IMR-90 (cell line): Measurements from ENCODE around the gene RAB38. TPM values are rescaled to one million over a fixed set of nuclear protein-coding genes. Genes with fewer than 3 reads are reported as not detected.

ENCODE experiments used
- ATAC-seq: fragments of 200-7000 bp; cut with Tn5 transposase; 2 replicates; pipeline ENCODE4 v1.9.1; 2020; ENCODE audit warnings: low read depth, mild to moderate bottlenecking, moderate library complexity
- BruUV-seq: library from RNA; stranded (reverse); fragments of 400-500 nt; replicated peaks from 2 replicates; lab custom pipeline; 2021; lab: Mats Ljungman, UMichigan
- CTCF ChIA-PET: fragments of 300-600 bp; formaldehyde crosslinking; extraction: SDS; loops from one replicate; lab custom pipeline; 2021; ENCODE audit warnings: antibody characterized with exemption; lab: Yijun Ruan, JAX
- POLR2A ChIA-PET: fragments of 300-600 bp; sonication (Branson Sonifier 250); formaldehyde crosslinking; loops from one replicate; lab custom pipeline; 2022; ENCODE audit warnings: antibody characterized with exemption; ENCODE audit not compliant: unreplicated experiment; lab: Charles Lee
- DNase-seq: peaks from one replicate; pipeline ENCODE4 v3.0.0; 2013
- H2AFZ ChIP-seq: replicated peaks from 2 replicates; pipeline ENCODE3; 2013; ENCODE audit warnings: low read length, mild to moderate bottlenecking; ENCODE audit not compliant: poor library complexity
- H2AK5ac ChIP-seq: 2 replicates; pipeline ENCODE4 v1.6.1; 2013; ENCODE audit warnings: low read depth, low read length, inconsistent platforms
- H2AK9ac ChIP-seq: replicated peaks from 2 replicates; pipeline ENCODE3; 2013; ENCODE audit warnings: mild to moderate bottlenecking, low read depth, low read length, moderate library complexity; ENCODE audit not compliant: poor library complexity
- H2BK120ac ChIP-seq: 2 replicates; pipeline ENCODE4 v1.6.1; 2013; ENCODE audit warnings: low read depth, low read length, inconsistent platforms
- H2BK15ac ChIP-seq: 3 replicates; pipeline ENCODE4 v1.6.1; 2013; ENCODE audit warnings: low read depth, low read length, inconsistent platforms
- H2BK20ac ChIP-seq: 2 replicates; pipeline ENCODE4 v1.6.1; 2013; ENCODE audit warnings: low read depth, mild to moderate bottlenecking, inconsistent platforms, low read length, moderate library complexity
- H2BK5ac ChIP-seq: 2 replicates; pipeline ENCODE4 v1.6.1; 2013; ENCODE audit warnings: mild to moderate bottlenecking, low read depth, low read length, inconsistent platforms; ENCODE audit not compliant: poor library complexity, severe bottlenecking
- H3K14ac ChIP-seq: replicated peaks from 2 replicates; pipeline ENCODE4 v1.6.1; 2013; ENCODE audit warnings: low read depth, low read length, inconsistent platforms
- H3K18ac ChIP-seq: 2 replicates; pipeline ENCODE4 v1.6.1; 2013; ENCODE audit warnings: low read depth, low read length, control low read depth
- H3K23ac ChIP-seq: 2 replicates; pipeline ENCODE4 v1.6.1; 2013; ENCODE audit warnings: low read depth, low read length, inconsistent platforms
- H3K27ac ChIP-seq: 2 replicates; pipeline ENCODE4 v1.5.1; 2013; ENCODE audit warnings: mild to moderate bottlenecking, control low read depth, low read length; ENCODE audit not compliant: insufficient read depth
- H3K27me3 ChIP-seq: 2 replicates; pipeline ENCODE4 v1.6.1; 2013; ENCODE audit warnings: low read length; ENCODE audit not compliant: control insufficient read depth, insufficient read depth
- H3K36me3 ChIP-seq: 2 replicates; pipeline ENCODE4 v1.6.1; 2013; ENCODE audit warnings: low read length, mixed read lengths; ENCODE audit not compliant: control insufficient read depth, insufficient read depth
- H3K4ac ChIP-seq: 2 replicates; pipeline ENCODE4 v1.6.1; 2013; ENCODE audit warnings: low read depth, low read length, inconsistent platforms
- H3K4me1 ChIP-seq: 2 replicates; pipeline ENCODE4 v1.6.1; 2013; ENCODE audit warnings: low read length, mixed read lengths; ENCODE audit not compliant: control insufficient read depth, insufficient read depth
- H3K4me2 ChIP-seq: 2 replicates; pipeline ENCODE4 v1.6.1; 2013; ENCODE audit warnings: low read depth, mild to moderate bottlenecking, control low read depth, low read length, moderate library complexity
- H3K4me3 ChIP-seq: 2 replicates; pipeline ENCODE4 v1.5.1; 2013; ENCODE audit warnings: low read depth, mild to moderate bottlenecking, control low read depth, low read length, moderate library complexity; ENCODE audit not compliant: insufficient read depth
- H3K56ac ChIP-seq: 2 replicates; pipeline ENCODE4 v1.6.1; 2013; ENCODE audit warnings: low read length, inconsistent platforms; ENCODE audit not compliant: insufficient read depth; ENCODE audit errors: extremely low read depth
- H3K79me1 ChIP-seq, 2 experiments: 2 replicates each; pipeline ENCODE4 v1.6.1; 2013; ENCODE audit warnings: low read length in 2 of 2, inconsistent platforms in 1 of 2, low read depth in 1 of 2
- H3K9ac ChIP-seq: 2 replicates; pipeline ENCODE4 v1.6.1; 2013; ENCODE audit warnings: low read depth, low read length, control low read depth
- H3K9me1 ChIP-seq: 2 replicates; pipeline ENCODE4 v1.6.1; 2013; ENCODE audit warnings: low read length, inconsistent platforms; ENCODE audit not compliant: insufficient read depth
- H3K9me3 ChIP-seq: 2 replicates; pipeline ENCODE4 v1.6.1; 2013; ENCODE audit warnings: low read length; ENCODE audit not compliant: control insufficient read depth, insufficient read depth
- H4K20me1 ChIP-seq: 2 replicates; pipeline ENCODE4 v1.6.1; 2013; ENCODE audit warnings: low read length, inconsistent platforms; ENCODE audit not compliant: insufficient read depth
- H4K5ac ChIP-seq: 2 replicates; pipeline ENCODE4 v1.6.1; 2013; ENCODE audit warnings: mild to moderate bottlenecking, low read depth, low read length, control low read depth
- H4K8ac ChIP-seq, 2 experiments: 2 replicates each; pipeline ENCODE4 v1.6.1; 2013; ENCODE audit warnings: low read depth in 2 of 2, low read length in 2 of 2, control low read depth in 1 of 2, inconsistent platforms in 1 of 2
- H4K91ac ChIP-seq: 2 replicates; pipeline ENCODE4 v1.6.1; 2013; ENCODE audit warnings: low read depth, low read length, inconsistent platforms; ENCODE audit not compliant: insufficient read depth
- BHLHE40 ChIP-seq: fragments of 150-350 bp; IDR thresholded peaks from 2 replicates; pipeline ENCODE4 v1.6.1; 2016; ENCODE audit warnings: mild to moderate bottlenecking, low read depth, low read length
- CHD1 ChIP-seq: IDR thresholded peaks from 2 replicates; pipeline ENCODE4 v1.6.1; 2012; ENCODE audit warnings: low read depth, low read length, improper control_type of control experiment
- CTCF ChIP-seq: conservative IDR thresholded peaks from 2 replicates; pipeline ENCODE4 v1.5.1; 2012; ENCODE audit warnings: mild to moderate bottlenecking, low read depth, low read length, improper control_type of control experiment
- FOS ChIP-seq: fragments of 150-350 bp; IDR thresholded peaks from 2 replicates; pipeline ENCODE4 v1.6.1; 2016; ENCODE audit warnings: low read depth, low read length
- MAFK ChIP-seq: IDR thresholded peaks from 2 replicates; pipeline ENCODE4 v1.6.1; 2012; ENCODE audit warnings: low read depth, low read length, improper control_type of control experiment
- MAZ ChIP-seq: IDR thresholded peaks from 2 replicates; pipeline ENCODE4 v1.6.1; 2012; ENCODE audit warnings: low read depth, mild to moderate bottlenecking, low read length, improper control_type of control experiment, moderate library complexity, borderline replicate concordance
- MXI1 ChIP-seq: IDR thresholded peaks from 2 replicates; pipeline ENCODE4 v1.6.1; 2012; ENCODE audit warnings: low read depth, mild to moderate bottlenecking, low read length, moderate library complexity, borderline replicate concordance
- POLR2A ChIP-seq: IDR thresholded peaks from 2 replicates; pipeline ENCODE4 v1.6.1; 2012; ENCODE audit warnings: mild to moderate bottlenecking, low read depth, low read length
- RCOR1 ChIP-seq: IDR thresholded peaks from 2 replicates; pipeline ENCODE4 v1.6.1; 2012; ENCODE audit warnings: mild to moderate bottlenecking, low read length, improper control_type of control experiment; ENCODE audit not compliant: insufficient replicate concordance
- RFX5 ChIP-seq: IDR thresholded peaks from 2 replicates; pipeline ENCODE4 v1.8.0; 2012; ENCODE audit warnings: low read depth, mild to moderate bottlenecking, low read length, moderate library complexity
- SMC3 ChIP-seq: fragments of 150-350 bp; IDR thresholded peaks from 2 replicates; pipeline ENCODE4 v1.6.1; 2016; ENCODE audit warnings: low read depth, mild to moderate bottlenecking, antibody characterized with exemption, low read length, moderate library complexity
- USF2 ChIP-seq: fragments of 150-350 bp; IDR thresholded peaks from 2 replicates; pipeline ENCODE4 v1.6.1; 2017; ENCODE audit warnings: mild to moderate bottlenecking, antibody characterized with exemption, low read length, low read depth
- WGBS, 2 experiments: methylation state at CpG; one replicate each; pipeline versions ENCODE4 v1.1.5 to v1.1.7; 2013; ENCODE audit warnings: missing lambda C conversion rate in 2 of 2; ENCODE audit not compliant: insufficient read length in 1 of 2; ENCODE audit errors: extremely low coverage in 2 of 2; 5-methylcytosine and 5-hydroxymethylcytosine counted together
- dilution Hi-C: fragments of 300-500 bp; cut with HindIII; formaldehyde crosslinking; loops from one replicate; pipeline ENCODE4 v1.14.3; 2018; ENCODE audit warnings: low sequenced_read_pairs; ENCODE audit not compliant: unreplicated experiment
- in situ Hi-C: fragments of 300-500 bp; cut with MboI; formaldehyde crosslinking; loops from 3 replicates; pipeline ENCODE4 v1.14.3; 2019; ENCODE audit warnings: low sequenced_read_pairs, inconsistent platforms, mixed read lengths
- intact Hi-C: fragments of 100-400 bp; cut with micrococcal nuclease; formaldehyde crosslinking; loops from 2 replicates; pipeline ENCODE4 v1.10.0; 2022
- polyA plus RNA-seq, 3 experiments: library from polyadenylated mRNA; depleted of rRNA; stranded (reverse); fragments of >200 nt; gene quantifications; 2 replicates each; pipeline ENCODE4 v1.2.3, GENCODE V29; 2012; ENCODE audit warnings: low replicate concordance in 1 of 3
- total RNA-seq: library from RNA; depleted of rRNA; stranded (reverse); fragments of >200 nt; gene quantifications from 2 replicates; pipeline ENCODE4 v1.2.3, GENCODE V29; 2012

The RAB38 gene
- total and polyA plus RNA-seq, 2 of the 4 experiments (the other 2 are of a cell fraction) = 5.0 to 6.5 TPM

DNA sequence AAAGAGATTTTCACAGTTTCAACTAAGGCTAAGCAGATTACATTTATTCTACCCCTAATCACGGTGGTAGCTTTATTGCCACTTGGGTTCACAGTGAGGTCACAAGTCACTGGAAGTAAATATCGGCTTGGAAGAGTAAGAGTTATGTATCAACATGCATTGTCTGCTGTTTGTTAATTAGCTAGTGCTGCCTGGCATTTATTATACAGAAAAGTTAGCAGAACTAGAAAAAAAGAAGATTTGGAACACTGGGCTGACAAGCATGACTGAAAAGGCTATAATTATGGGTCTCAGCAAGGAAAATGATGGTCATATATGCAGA is 13.7 kb upstream of the RAB38 start:
- no CpG with 5 or more reads among the region's 2 CpGs for WGBS, 2 experiments
- H3K56ac ChIP-seq = no peak overlapping the region
- H2BK20ac ChIP-seq = no peak overlapping the region
- no peaks in the 10 kb centered on the region for H3K9me3 ChIP-seq
- no peaks in the 10 kb centered on the region for H3K9me1 ChIP-seq
- H4K8ac ChIP-seq = no peak overlapping the region
- H3K4ac ChIP-seq = no peak overlapping the region
- H3K4me1 ChIP-seq = no peaks in the 10 kb centered on the region
- no peak overlapping the region for H2BK15ac ChIP-seq
- in situ Hi-C loops (no loop called here), dilution Hi-C loops (no loop called here), intact Hi-C loops (no loop called here)
- no peak overlapping the region for H2BK120ac ChIP-seq
- no peaks in the 10 kb centered on the region for H4K20me1 ChIP-seq
- DNase-seq (no peak), ATAC-seq (no peak)
- TF ChIP-seq RCOR1 = no peak
- no peak for TF ChIP-seq FOS
- no peak for TF ChIP-seq RFX5
- no peak for TF ChIP-seq SMC3
- no peak for TF ChIP-seq CHD1
- no peak for TF ChIP-seq USF2
- TF ChIP-seq POLR2A = no peak
- TF ChIP-seq MAZ = no peak
- TF ChIP-seq CTCF = no peak
- no peak for TF ChIP-seq BHLHE40
- no peak for TF ChIP-seq MAFK
- no peak for TF ChIP-seq MXI1
- no peak overlapping the region for H3K4me3 ChIP-seq
- no peak overlapping the region for H3K14ac ChIP-seq
- H2AK5ac ChIP-seq = no peak overlapping the region
- H2AK9ac ChIP-seq = no peak overlapping the region
- H3K27me3 ChIP-seq = no peaks in the 10 kb centered on the region
- H3K23ac ChIP-seq = no peak overlapping the region
- ChIA-PET POLR2A (no interaction called here), CTCF (no interaction called here)
- H3K18ac ChIP-seq = no peak overlapping the region
- no TSS peak for BruUV-seq
- H3K36me3 ChIP-seq = no peaks in the 10 kb centered on the region
- no peak overlapping the region for H3K4me2 ChIP-seq
- H3K9ac ChIP-seq = no peak overlapping the region
- no peaks in the 10 kb centered on the region for H3K79me1 ChIP-seq
- H2BK5ac ChIP-seq = no peak overlapping the region
- no peak overlapping the region for H2AFZ ChIP-seq
- no peak overlapping the region for H4K5ac ChIP-seq
- no peak overlapping the region for H4K91ac ChIP-seq
- no peak overlapping the region for H3K27ac ChIP-seq
